K562 (cell line): ENCODE measurements around the gene UQCRC2. TPM values are rescaled to one million over a fixed set of nuclear protein-coding genes. Genes with fewer than 3 reads are reported as not detected.

ENCODE experiments used
- ATAC-seq: fragments of 200-7000 bp; cut with Tn5 transposase; 3 replicates; pipeline ENCODE4 v1.9.1; 2020; ENCODE audit warnings: moderate library complexity
- BruUV-seq: library from RNA; stranded (reverse); fragments of 400-500 nt; replicated peaks from 2 replicates; lab custom pipeline; 2021; lab: Mats Ljungman, UMichigan
- CTCF ChIA-PET: fragments of 300-600 bp; formaldehyde crosslinking; extraction: SDS; loops from one replicate; lab custom pipeline; 2021; ENCODE audit warnings: low intra/inter-chr PET ratio; lab: Yijun Ruan, JAX
- POLR2A ChIA-PET: fragments of 300-600, 350-650 bp; sonication (Branson Sonifier 250); formaldehyde crosslinking; extraction: SDS; loops from one replicate; lab custom pipeline; 2021; ENCODE audit warnings: antibody characterized with exemption, inconsistent platforms; lab: Yijun Ruan, JAX
- DNase-seq, 4 experiments: peaks; one replicate each; pipeline versions ENCODE4 v3.0.0 to v3.0.0-alpha.2; 2011 to 2018; ENCODE audit warnings: low spot score in 3 of 4, mixed read lengths in 3 of 4; ENCODE audit errors: extremely low read depth in 1 of 4
- FAIRE-seq: peaks from 2 replicates; lab custom pipeline; 2011; peaks lifted over from hg19 to GRCh38; lab: Jason Lieb, UNC
- H2AFZ ChIP-seq: 2 replicates; pipeline ENCODE4 v1.6.0; 2011; ENCODE audit warnings: low read depth, low read length, control low read depth, inconsistent platforms
- H3K27ac ChIP-seq: fragments of 200-600 bp; 3 replicates; pipeline ENCODE4 v1.8.0; 2011; ENCODE audit warnings: low read depth, mild to moderate bottlenecking, control low read depth, inconsistent platforms, low read length, moderate library complexity, mixed read lengths; ENCODE audit errors: extremely low read depth
- H3K27me3 ChIP-seq, 2 experiments: fragments of 300-600 bp in 1 of 2; 2 replicates in 1 of 2; 3 replicates in 1 of 2; pipeline versions ENCODE4 v1.6.0 to v1.8.0; 2011; ENCODE audit warnings: inconsistent platforms in 2 of 2, low read length in 2 of 2, mild to moderate bottlenecking in 1 of 2, mixed read lengths in 1 of 2, moderate library complexity in 1 of 2; ENCODE audit not compliant: control insufficient read depth in 2 of 2, insufficient read depth in 2 of 2
- H3K36me3 ChIP-seq: fragments of 300-600 bp; 3 replicates; pipeline ENCODE4 v1.8.0; 2011; ENCODE audit warnings: mild to moderate bottlenecking, low read length, inconsistent platforms; ENCODE audit not compliant: control insufficient read depth, insufficient read depth
- H3K4me1 ChIP-seq, 2 experiments: fragments of 200-600 bp in 1 of 2; replicated peaks in 1 of 2; 2 replicates in 1 of 2; 3 replicates in 1 of 2; pipeline versions ENCODE4 v1.5.1 to v1.8.0; 2011; ENCODE audit warnings: inconsistent platforms in 2 of 2, low read length in 2 of 2, mild to moderate bottlenecking in 1 of 2, mixed read lengths in 1 of 2, moderate library complexity in 1 of 2; ENCODE audit not compliant: control insufficient read depth in 2 of 2, insufficient read depth in 2 of 2
- H3K4me2 ChIP-seq: 2 replicates; pipeline ENCODE4 v1.6.1; 2011; ENCODE audit warnings: low read length, control low read depth, inconsistent platforms, mixed read lengths; ENCODE audit not compliant: insufficient read depth
- H3K4me3 ChIP-seq: fragments of 200-600 bp; sonication (generic), shearing (Covaris generic); 2 replicates; pipeline ENCODE4 v1.5.1; 2016; ENCODE audit warnings: control low read depth, inconsistent platforms
- H3K79me2 ChIP-seq: fragments of 200-600 bp; 3 replicates; pipeline ENCODE4 v1.8.0; 2011; ENCODE audit warnings: low read length, inconsistent platforms; ENCODE audit not compliant: control insufficient read depth, insufficient read depth
- H3K9ac ChIP-seq, 2 experiments: 2 replicates each; pipeline versions ENCODE4 v1.6.0 to v1.6.1; 2011; ENCODE audit warnings: low read depth in 2 of 2, low read length in 2 of 2, control low read depth in 1 of 2, inconsistent platforms in 1 of 2, mild to moderate bottlenecking in 1 of 2, mixed read lengths in 1 of 2; ENCODE audit not compliant: insufficient read depth in 1 of 2
- H3K9me1 ChIP-seq: one replicate; pipeline ENCODE4 v1.6.0; 2011; ENCODE audit warnings: inconsistent platforms, mild to moderate bottlenecking, low read length, moderate library complexity; ENCODE audit not compliant: control insufficient read depth, insufficient read depth
- H3K9me3 ChIP-seq: replicated peaks from 2 replicates; pipeline ENCODE4 v1.5.1; 2011; ENCODE audit warnings: low read depth, low read length, inconsistent platforms; ENCODE audit not compliant: control insufficient read depth, insufficient read depth
- H4K20me1 ChIP-seq: replicated peaks from 2 replicates; pipeline ENCODE4 v1.6.1; 2011; ENCODE audit warnings: low read length, inconsistent platforms, mixed read lengths; ENCODE audit not compliant: control insufficient read depth, insufficient read depth
- CBFA2T3 ChIP-seq: fragments of 450-650 bp; IDR thresholded peaks from 2 replicates; pipeline ENCODE4 v1.6.1; 2017
- CREM ChIP-seq: IDR thresholded peaks from 2 replicates; pipeline ENCODE4 v1.6.1; 2014; ENCODE audit warnings: antibody characterized with exemption, low read depth
- CTCFL ChIP-seq: IDR thresholded peaks from 2 replicates; pipeline ENCODE4 v1.6.1; 2011; ENCODE audit warnings: borderline replicate concordance, low read depth, mild to moderate bottlenecking, moderate library complexity, low read length; ENCODE audit not compliant: insufficient read depth, poor library complexity, severe bottlenecking
- HNRNPK ChIP-seq: fragments of 200-400 bp; formaldehyde crosslinking; IDR thresholded peaks from one replicate; pipeline ENCODE4 v1.6.1; 2018; ENCODE audit warnings: mild to moderate bottlenecking, low read depth, low read length; ENCODE audit not compliant: poor library complexity, severe bottlenecking
- KLF1 ChIP-seq: fragments of 450-650 bp; IDR thresholded peaks from 2 replicates; pipeline ENCODE4 v1.6.1; 2016; ENCODE audit warnings: missing genetic modification characterization, missing compliant biosample characterization
- POLR2AphosphoS2 ChIP-seq: IDR thresholded peaks from 2 replicates; pipeline ENCODE4 v1.6.1; 2012; ENCODE audit warnings: low read length, improper control_type of control experiment
- SMC3 ChIP-seq: conservative IDR thresholded peaks from 2 replicates; pipeline ENCODE4 v1.6.1; 2011; ENCODE audit warnings: low read depth, low read length, improper control_type of control experiment; ENCODE audit not compliant: insufficient read depth
- SP1 ChIP-seq: sonication (generic); formaldehyde crosslinking; IDR thresholded peaks from 2 replicates; pipeline ENCODE4 v1.8.1; 2022; ENCODE audit warnings: mild to moderate bottlenecking, missing genetic modification reagents
- SRSF1 ChIP-seq: fragments of 200-400 bp; formaldehyde crosslinking; IDR thresholded peaks from 2 replicates; pipeline ENCODE4 v1.6.1; 2017; ENCODE audit warnings: mild to moderate bottlenecking, low read depth, low read length, moderate library complexity
- STAT5A ChIP-seq: IDR thresholded peaks from 2 replicates; pipeline ENCODE4 v1.6.1; 2012; ENCODE audit warnings: low read length, inconsistent platforms, borderline replicate concordance
- TFAM ChIP-seq: fragments of 250-450 bp; sonication (Bioruptor Pico); conservative IDR thresholded peaks from 2 replicates; pipeline ENCODE4 v1.5.0; 2021; ENCODE audit warnings: mild to moderate bottlenecking, moderate library complexity
- ZNF263 ChIP-seq: sonication (generic); formaldehyde crosslinking; IDR thresholded peaks from 2 replicates; pipeline ENCODE4 v1.8.0; 2022; ENCODE audit warnings: mild to moderate bottlenecking, missing genetic modification reagents, borderline replicate concordance
- ZNF644 ChIP-seq: fragments of 200-800 bp; sonication (Bioruptor generic); IDR thresholded peaks from 2 replicates; pipeline ENCODE4 v1.6.1; 2016; ENCODE audit warnings: low read depth, missing genetic modification characterization, missing compliant biosample characterization
- WGBS: fragments of 100-300 bp; shearing (Covaris generic); methylation state at CpG from one replicate; pipeline ENCODE4 v1.1.6; 2016; ENCODE audit warnings: low coverage, mixed read lengths; ENCODE audit not compliant: insufficient coverage; ENCODE audit errors: missing lambda C conversion rate; 5-methylcytosine and 5-hydroxymethylcytosine counted together
- in situ Hi-C: fragments of 300-500 bp; cut with MboI; formaldehyde crosslinking; loops from 4 replicates; pipeline ENCODE4 v1.15.0; 2018; ENCODE audit warnings: inconsistent platforms, mixed read lengths
- intact Hi-C: fragments of 100-400 bp; cut with micrococcal nuclease; formaldehyde crosslinking; loops from 2 replicates; pipeline ENCODE4 v1.14.2; 2022
- polyA plus RNA-seq, 8 experiments: library from polyadenylated mRNA; depleted of rRNA in 4 of 8; stranded (reverse) in 5 of 8; unstranded in 3 of 8; fragments of >200 nt; fragmentation: Nextera tagmentation in 2 of 8; fragmentation: Illumina TruSeq in 1 of 8; extraction: Ambion mirVana in 2 of 8; extraction: Trizol in 1 of 8; gene quantifications; 2 replicates each; pipeline versions ENCODE4 v1.2.1 to v1.2.3, GENCODE V29; 2011 to 2014; ENCODE audit warnings: inconsistent platforms in 1 of 8, missing spikeins in 1 of 8
- total RNA-seq, 7 experiments: library from RNA; depleted of rRNA in 6 of 7; stranded (reverse); fragments of >200 nt in 6 of 7; fragmentation: Illumina TruSeq in 2 of 7; extraction: Trizol in 2 of 7; gene quantifications; 2 replicates each; pipeline versions ENCODE4 v1.2.1 to v1.2.3, GENCODE V29; 2011 to 2021; ENCODE audit warnings: low replicate concordance in 1 of 7
- TF ChIP-seq, protein P1 (sequence below), 2 experiments: IDR thresholded peaks in 1 of 2; conservative IDR thresholded peaks in 1 of 2; 2 replicates each; pipeline ENCODE4 v1.6.1; 2016; ENCODE audit warnings: low read depth in 2 of 2, mild to moderate bottlenecking in 1 of 2, missing compliant biosample characterization in 1 of 2, missing genetic modification characterization in 1 of 2, moderate library complexity in 1 of 2
- TF ChIP-seq, protein P2 (sequence below): sonication (generic); formaldehyde crosslinking; IDR thresholded peaks from 2 replicates; pipeline ENCODE4 v1.8.0; 2022; ENCODE audit warnings: missing genetic modification reagents, mild to moderate bottlenecking, borderline replicate concordance

UQCRC2 gene
- total and polyA plus RNA-seq, 9 of the 15 experiments (the other 6 are each of a cell fraction or from before 2014, with no cell fraction given): 177 to 516 (median 319) TPM

- FAIRE-seq (no peak), DNase-seq (no peak), ATAC-seq (no peak)
- no TSS peak for BruUV-seq
- Histone ChIP-seq H3K27ac (no peak overlapping the region), H3K9ac (no peak overlapping the region), H3K4me1 (no peaks in the 10 kb centered on the region; a peak in 1 of 5 replicates), H3K9me1 (no peaks in the 10 kb centered on the region), H3K36me3 (no peaks in the 10 kb centered on the region), H4K20me1 (no peaks in the 10 kb centered on the region), H3K4me3 (no peak overlapping the region), H2AFZ (no peak overlapping the region), H3K79me2 (no peaks in the 10 kb centered on the region; the same call in 2 of the 3 replicates), H3K27me3 (no peaks in the 10 kb centered on the region), H3K4me2 (no peak overlapping the region), H3K9me3 (no peaks in the 10 kb centered on the region)
- in situ Hi-C loops (loop anchor here (25.0 kb wide), 1 partner anchor 1015 kb away; no protein-coding TSS in a partner anchor), intact Hi-C loops (no loop called here)
- CTCF ChIA-PET: no interaction called here
- POLR2A ChIA-PET: no interaction called here
- TF ChIP-seq SP1 (CRISPR knock-in tag) (no peak), KLF1 (tag) (no peak), TFAM (CRISPR knock-in tag) (no peak), ZNF644 (tag) (no peak), CTCFL (no peak), SRSF1 (no peak), SMC3 (no peak), HNRNPK (no peak), POLR2AphosphoS2 (no peak), ZNF263 (CRISPR knock-in tag) (no peak), STAT5A (no peak), CREM (no peak), CBFA2T3 (no peak)
- TF ChIP-seq, protein P1, sequence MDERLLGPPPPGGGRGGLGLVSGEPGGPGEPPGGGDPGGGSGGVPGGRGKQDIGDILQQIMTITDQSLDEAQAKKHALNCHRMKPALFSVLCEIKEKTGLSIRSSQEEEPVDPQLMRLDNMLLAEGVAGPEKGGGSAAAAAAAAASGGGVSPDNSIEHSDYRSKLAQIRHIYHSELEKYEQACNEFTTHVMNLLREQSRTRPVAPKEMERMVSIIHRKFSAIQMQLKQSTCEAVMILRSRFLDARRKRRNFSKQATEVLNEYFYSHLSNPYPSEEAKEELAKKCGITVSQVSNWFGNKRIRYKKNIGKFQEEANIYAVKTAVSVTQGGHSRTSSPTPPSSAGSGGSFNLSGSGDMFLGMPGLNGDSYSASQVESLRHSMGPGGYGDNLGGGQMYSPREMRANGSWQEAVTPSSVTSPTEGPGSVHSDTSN (CRISPR knock-in tag; IDR thresholded peaks at IDR 0.05; ENCODE audit: low read depth): no peak
- TF ChIP-seq, protein P1 (tag; conservative IDR thresholded peaks at IDR 0.05; ENCODE audit: low read depth): no peak
- TF ChIP-seq, protein P2, sequence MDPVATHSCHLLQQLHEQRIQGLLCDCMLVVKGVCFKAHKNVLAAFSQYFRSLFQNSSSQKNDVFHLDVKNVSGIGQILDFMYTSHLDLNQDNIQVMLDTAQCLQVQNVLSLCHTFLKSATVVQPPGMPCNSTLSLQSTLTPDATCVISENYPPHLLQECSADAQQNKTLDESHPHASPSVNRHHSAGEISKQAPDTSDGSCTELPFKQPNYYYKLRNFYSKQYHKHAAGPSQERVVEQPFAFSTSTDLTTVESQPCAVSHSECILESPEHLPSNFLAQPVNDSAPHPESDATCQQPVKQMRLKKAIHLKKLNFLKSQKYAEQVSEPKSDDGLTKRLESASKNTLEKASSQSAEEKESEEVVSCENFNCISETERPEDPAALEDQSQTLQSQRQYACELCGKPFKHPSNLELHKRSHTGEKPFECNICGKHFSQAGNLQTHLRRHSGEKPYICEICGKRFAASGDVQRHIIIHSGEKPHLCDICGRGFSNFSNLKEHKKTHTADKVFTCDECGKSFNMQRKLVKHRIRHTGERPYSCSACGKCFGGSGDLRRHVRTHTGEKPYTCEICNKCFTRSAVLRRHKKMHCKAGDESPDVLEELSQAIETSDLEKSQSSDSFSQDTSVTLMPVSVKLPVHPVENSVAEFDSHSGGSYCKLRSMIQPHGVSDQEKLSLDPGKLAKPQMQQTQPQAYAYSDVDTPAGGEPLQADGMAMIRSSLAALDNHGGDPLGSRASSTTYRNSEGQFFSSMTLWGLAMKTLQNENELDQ: no peak
- 21% methylated on average over 2 of the region's 2 CpGs for WGBS
These were observed 74.5 kb downstream of the UQCRC2 start for GRCh38 chr16:22027633-22028032.
